HEK293T (cell line): ENCODE results near the gene RGSL1.

Source experiments
- CTCF ChIA-PET: fragments of 350-600 bp; formaldehyde crosslinking; extraction: SDS; loops from one replicate; lab custom pipeline; 2021; ENCODE audit warnings: antibody characterized with exemption, inconsistent platforms; lab: Yijun Ruan, JAX
- POLR2A ChIA-PET: fragments of 350-600 bp; formaldehyde crosslinking; extraction: SDS; loops from one replicate; lab custom pipeline; 2020; ENCODE audit warnings: antibody characterized with exemption, inconsistent platforms; lab: Yijun Ruan, JAX
- DNase-seq: peaks from one replicate; pipeline ENCODE4 v3.0.0; 2012; ENCODE audit warnings: mixed read lengths; ENCODE audit errors: extremely low spot score
- ARNT ChIP-seq: fragments of 450-650 bp; IDR thresholded peaks from 2 replicates; pipeline ENCODE4 v1.6.1; 2017; ENCODE audit warnings: mild to moderate bottlenecking
- BHLHE40 ChIP-seq: fragments of 450-650 bp; IDR thresholded peaks from 2 replicates; pipeline ENCODE4 v1.6.1; 2016; ENCODE audit warnings: mild to moderate bottlenecking, moderate library complexity, borderline replicate concordance
- CTBP1 ChIP-seq: fragments of 450-650 bp; IDR thresholded peaks from 2 replicates; pipeline ENCODE4 v1.6.1; 2016; ENCODE audit warnings: borderline replicate concordance
- ELF4 ChIP-seq: fragments of 450-650 bp; IDR thresholded peaks from 2 replicates; pipeline ENCODE4 v1.6.1; 2017; ENCODE audit warnings: antibody characterized with exemption
- FOXA1 ChIP-seq: fragments of 450-650 bp; IDR thresholded peaks from 2 replicates; pipeline ENCODE4 v1.6.1; 2016; ENCODE audit warnings: mild to moderate bottlenecking
- FOXK2 ChIP-seq: fragments of 450-650 bp; IDR thresholded peaks from 2 replicates; pipeline ENCODE4 v1.6.1; 2016; ENCODE audit warnings: mild to moderate bottlenecking
- FOXM1 ChIP-seq: fragments of 450-650 bp; IDR thresholded peaks from 2 replicates; pipeline ENCODE4 v1.6.1; 2017; ENCODE audit warnings: mild to moderate bottlenecking, borderline replicate concordance
- HDGF ChIP-seq: fragments of 450-650 bp; IDR thresholded peaks from 2 replicates; pipeline ENCODE4 v1.6.1; 2017; ENCODE audit warnings: antibody characterized with exemption, borderline replicate concordance
- L3MBTL2 ChIP-seq: fragments of 450-650 bp; conservative IDR thresholded peaks from 2 replicates; pipeline ENCODE4 v1.6.1; 2016; ENCODE audit warnings: mild to moderate bottlenecking
- LEF1 ChIP-seq: fragments of 450-650 bp; IDR thresholded peaks from 2 replicates; pipeline ENCODE4 v1.6.1; 2017; ENCODE audit warnings: mild to moderate bottlenecking, borderline replicate concordance
- NFRKB ChIP-seq: fragments of 450-650 bp; IDR thresholded peaks from 2 replicates; pipeline ENCODE4 v1.6.1; 2016; ENCODE audit warnings: mild to moderate bottlenecking, moderate library complexity
- PKNOX1 ChIP-seq: fragments of 450-650 bp; IDR thresholded peaks from 2 replicates; pipeline ENCODE4 v1.6.1; 2016
- SP1 ChIP-seq: fragments of 450-650 bp; IDR thresholded peaks from 2 replicates; pipeline ENCODE4 v1.6.1; 2017
- SUZ12 ChIP-seq: fragments of 450-650 bp; IDR thresholded peaks from 2 replicates; pipeline ENCODE4 v1.6.1; 2016; ENCODE audit warnings: mild to moderate bottlenecking
- TARDBP ChIP-seq: fragments of 450-650 bp; IDR thresholded peaks from 2 replicates; pipeline ENCODE4 v1.6.1; 2016
- ZNF384 ChIP-seq: fragments of 450-650 bp; IDR thresholded peaks from 2 replicates; pipeline ENCODE4 v1.6.1; 2016

Gene RGSL1

GRCh38 chr1:182589931-182590330 lies 140.0 kb downstream of the RGSL1 start:
- POLR2A ChIA-PET: no interaction called here
- no peak for DNase-seq
- TF ChIP-seq FOXM1: no peak
- no peak for TF ChIP-seq CTBP1
- TF ChIP-seq LEF1: no peak
- TF ChIP-seq L3MBTL2: no peak
- TF ChIP-seq ZNF384: no peak
- no peak for TF ChIP-seq HDGF
- no peak for TF ChIP-seq FOXK2
- TF ChIP-seq NFRKB: no peak
- no peak for TF ChIP-seq SP1
- CTCF ChIA-PET: interaction anchor here (0.6 to 0.9 kb wide), 2 partner anchors 192 to 509 kb away, joined by 3 read pairs; no protein-coding TSS in a partner anchor

- TF ChIP-seq HDGF (no peak), SP1 (no peak), L3MBTL2 (no peak), CTBP1 (no peak), FOXA1 (no peak), ELF4 (no peak), SUZ12 (no peak), FOXK2 (no peak), TARDBP (no peak), LEF1 (no peak), BHLHE40 (no peak), PKNOX1 (no peak), FOXM1 (no peak), ARNT (no peak), NFRKB (no peak), ZNF384 (no peak)
- ChIA-PET CTCF (interaction anchor here (0.6 to 17.5 kb wide), 12 partner anchors 16 to 434 kb away, joined by 3 to 324 read pairs (median 3); no protein-coding TSS in a partner anchor), POLR2A (interaction anchor here (0.6 to 1.1 kb wide), 3 partner anchors 19 to 49 kb away, joined by 3 to 4 read pairs (median 3); no protein-coding TSS in a partner anchor)
- peak; percentile 82 for DNase-seq
Observed at GRCh38 chr1:182595641-182596240, 145.8 kb downstream of the RGSL1 start.

- DNase-seq: no peak
- TF ChIP-seq NFRKB (no peak), TARDBP (no peak), FOXA1 (no peak), CTBP1 (no peak), SUZ12 (no peak), ZNF384 (no peak), L3MBTL2 (no peak), LEF1 (no peak), ELF4 (no peak), PKNOX1 (no peak), HDGF (no peak), FOXM1 (no peak)
- POLR2A ChIA-PET: no interaction called here
- CTCF ChIA-PET: interaction anchor here (1.1 to 17.5 kb wide), 3 partner anchors 23 to 188 kb away, joined by 3 to 324 read pairs (median 4); no protein-coding TSS in a partner anchor
Observed at GRCh38 chr1:182596934-182597333, 147.0 kb downstream of the RGSL1 start.

- DNase-seq: no peak
- TF ChIP-seq TARDBP (no peak), SP1 (no peak), BHLHE40 (no peak), FOXM1 (no peak), PKNOX1 (no peak), LEF1 (no peak), FOXA1 (no peak), FOXK2 (no peak)
- CTCF ChIA-PET: interaction anchor here (0.6 to 17.5 kb wide), 5 partner anchors 113 to 231 kb away, joined by 3 to 324 read pairs (median 3); no protein-coding TSS in a partner anchor
- POLR2A ChIA-PET: interaction anchor here (0.8 to 2.0 kb wide), 6 partner anchors 9 to 206 kb away, joined by 3 to 9 read pairs (median 4); partner anchors contain the start of genes GLUL and RNASEL
Observed at GRCh38 chr1:182598296-182598695, 148.3 kb downstream of the RGSL1 start.

GRCh38 chr1:182599339-182599738 lies 149.4 kb downstream of the RGSL1 start:
- CTCF ChIA-PET: interaction anchor here (0.6 to 17.5 kb wide), 4 partner anchors 10 to 186 kb away, joined by 3 to 324 read pairs (median 3); partner anchors contain the start of gene RNASEL
- POLR2A ChIA-PET: interaction anchor here (0.8 to 2.5 kb wide), 7 partner anchors 10 to 184 kb away, joined by 3 to 9 read pairs (median 5); partner anchors contain the start of gene RNASEL
- TF ChIP-seq SP1 (no peak), ARNT (no peak), HDGF (no peak), FOXA1 (no peak), CTBP1 (no peak)
- no peak for DNase-seq

GRCh38 chr1:182600036-182600713 lies 150.2 kb downstream of the RGSL1 start:
- DNase-seq: no peak
- no peak for TF ChIP-seq FOXA1
- TF ChIP-seq SUZ12: no peak
- TF ChIP-seq FOXK2: no peak
- TF ChIP-seq L3MBTL2: no peak
- no peak for TF ChIP-seq BHLHE40
- no peak for TF ChIP-seq TARDBP
- no peak for TF ChIP-seq FOXM1
- TF ChIP-seq LEF1: no peak
- no peak for TF ChIP-seq HDGF
- TF ChIP-seq SP1: no peak
- no peak for TF ChIP-seq ELF4
- no peak for TF ChIP-seq ARNT
- TF ChIP-seq NFRKB: no peak
- no peak for TF ChIP-seq PKNOX1
- no peak for TF ChIP-seq ZNF384
- TF ChIP-seq CTBP1: no peak
- POLR2A ChIA-PET: interaction anchor here (0.8 to 2.5 kb wide), 3 partner anchors 15 to 183 kb away, joined by 4 to 8 read pairs (median 4); no protein-coding TSS in a partner anchor
- CTCF ChIA-PET: interaction anchor here (0.6 to 17.5 kb wide), 5 partner anchors 11 to 185 kb away, joined by 3 to 324 read pairs (median 3); partner anchors contain the start of gene RNASEL
